ENCODE measurements around the gene NBPF3.

DNA sequence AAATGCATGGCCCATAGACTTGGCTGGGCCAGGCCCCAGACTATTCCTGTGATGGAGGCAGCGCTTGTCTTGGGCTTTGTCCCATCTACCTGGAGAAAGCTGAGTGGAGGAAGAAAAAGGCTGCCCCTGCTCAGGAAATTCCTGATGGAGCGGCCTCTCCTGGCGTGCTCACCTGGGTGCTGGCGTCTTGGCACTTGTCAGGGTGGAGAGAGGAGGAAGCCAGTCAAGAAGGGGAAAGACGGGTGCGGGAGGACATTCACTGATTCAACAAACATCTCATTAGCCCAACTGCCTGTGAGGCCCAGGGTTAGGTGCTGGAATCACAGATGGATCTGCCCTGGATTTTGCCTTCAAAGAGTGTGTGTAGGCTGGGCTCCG, 85.4 kb downstream of the NBPF3 start:
- TF ChIP-seq CTBP1 (IDR thresholded peaks at IDR 0.05; ENCODE audit: borderline replicate concordance) (no peak), ELF4 (IDR thresholded peaks at IDR 0.05) (no peak), SP1 (IDR thresholded peaks at IDR 0.05) (no peak), TARDBP (IDR thresholded peaks at IDR 0.05) (no peak), ARNT (IDR thresholded peaks at IDR 0.05) (no peak), BHLHE40 (IDR thresholded peaks at IDR 0.05; ENCODE audit: borderline replicate concordance) (no peak), FOXM1 (IDR thresholded peaks at IDR 0.05; ENCODE audit: borderline replicate concordance) (no peak), FOXK2 (IDR thresholded peaks at IDR 0.05) (no peak), FOXA1 (IDR thresholded peaks at IDR 0.05) (no peak), L3MBTL2 (conservative IDR thresholded peaks at IDR 0.05) (no peak), NFRKB (IDR thresholded peaks at IDR 0.05) (no peak), LEF1 (IDR thresholded peaks at IDR 0.05; ENCODE audit: borderline replicate concordance) (no peak)
- TF ChIP-seq, protein P1, sequence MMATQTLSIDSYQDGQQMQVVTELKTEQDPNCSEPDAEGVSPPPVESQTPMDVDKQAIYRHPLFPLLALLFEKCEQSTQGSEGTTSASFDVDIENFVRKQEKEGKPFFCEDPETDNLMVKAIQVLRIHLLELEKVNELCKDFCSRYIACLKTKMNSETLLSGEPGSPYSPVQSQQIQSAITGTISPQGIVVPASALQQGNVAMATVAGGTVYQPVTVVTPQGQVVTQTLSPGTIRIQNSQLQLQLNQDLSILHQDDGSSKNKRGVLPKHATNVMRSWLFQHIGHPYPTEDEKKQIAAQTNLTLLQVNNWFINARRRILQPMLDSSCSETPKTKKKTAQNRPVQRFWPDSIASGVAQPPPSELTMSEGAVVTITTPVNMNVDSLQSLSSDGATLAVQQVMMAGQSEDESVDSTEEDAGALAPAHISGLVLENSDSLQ (IDR thresholded peaks at IDR 0.05): no peak
